ENCODE results near the gene SLC49A3. TPM values are rescaled to one million over a fixed set of nuclear protein-coding genes. Genes with fewer than 3 reads are reported as not detected.
A peak's percentile ranks its signal among the peaks of the same experiment; 100 is the strongest.
"Not testable (repeated sequence)": the region's sequence is repeated elsewhere in the genome, so short reads cannot be mapped to it uniquely, and the experiment has no call there.

The SLC49A3 gene
- total RNA-seq (2014; rRNA removed; shearing (Covaris generic)) (9.1 and 12.5 TPM in 2 replicates), polyA plus RNA-seq (2016; fragmentation: Nextera tagmentation; extraction: Ambion mirVana) (5.2 and 5.3 TPM in 2 replicates)

DNA sequence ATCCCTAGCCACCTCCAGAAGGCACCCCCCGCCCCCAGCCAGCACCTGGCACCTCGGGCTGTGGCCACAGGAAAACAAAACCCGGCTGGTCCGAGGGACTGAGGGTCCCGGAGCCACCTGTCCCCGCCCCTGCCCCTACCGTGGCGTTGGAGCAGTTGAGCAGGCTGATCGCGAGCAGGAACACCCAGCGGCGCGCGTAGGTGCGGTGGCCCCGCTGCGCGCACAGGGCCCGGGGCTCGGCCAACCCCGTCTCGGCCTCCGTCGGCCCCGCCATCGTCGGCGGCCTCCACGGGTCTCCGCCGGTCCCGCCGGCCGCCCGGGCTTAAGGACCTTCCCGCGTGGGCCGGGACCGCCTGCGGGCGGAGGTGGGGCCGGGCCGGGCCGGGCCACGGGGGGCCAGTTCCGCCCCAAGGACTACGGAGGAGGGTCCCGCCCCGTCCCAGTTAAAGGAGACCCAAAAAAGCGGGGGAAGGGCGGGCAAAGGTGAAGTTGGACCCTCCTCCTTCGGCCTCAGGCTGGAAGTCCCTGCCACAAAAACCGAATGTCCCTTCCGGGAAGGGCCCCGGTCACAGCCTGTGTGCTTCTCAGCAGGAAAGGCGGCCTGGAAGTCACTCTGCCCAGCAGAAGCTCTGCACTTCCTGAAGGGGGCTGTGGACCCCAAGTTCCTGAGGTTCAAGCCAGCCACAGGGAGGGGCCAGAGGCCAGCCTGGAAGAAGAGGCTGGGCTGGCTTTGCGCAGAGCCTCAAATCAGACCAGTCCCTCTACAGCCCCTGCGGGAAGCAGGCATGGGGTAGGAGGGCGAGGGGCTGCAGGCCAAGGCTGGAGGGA lies at the start of gene SLC49A3:
Gene SLC49A3, minus strand, starts transcription at position 298 of the 828 bp plus-strand sequence. Its CDS starts 24 bp downstream, at position 274.
- H3K4me3 ChIP-seq = peak within 1 kb of the TSS; percentile 66
- peaks cover 12% of the 10 kb centered on the region; the same call in 1 of the 2 replicates for H3F3A ChIP-seq (ENCODE audit: insufficient read depth)
- no peaks in the 10 kb centered on the region for H3K36me3 ChIP-seq (ENCODE audit: low read depth)
- no peaks in the 10 kb centered on the region for H3K9me2 ChIP-seq (ENCODE audit: insufficient read depth)
- H3K4me2 ChIP-seq (ENCODE audit: unreplicated experiment) = peak within 1 kb of the TSS; percentile 76
- H2AFZ ChIP-seq = peak within 1 kb of the TSS; percentile 71
- H4K20me1 ChIP-seq (ENCODE audit: insufficient read depth) = no peaks in the 10 kb centered on the region
- peaks cover 22% of the 10 kb centered on the region for H3K4me1 ChIP-seq (ENCODE audit: insufficient read depth)
- H3K27ac ChIP-seq = peak within 1 kb of the TSS; percentile 96
- DNase-seq = peak; percentile 48
- H3K9me3 ChIP-seq (ENCODE audit: low read depth) = no peaks in the 10 kb centered on the region
- H3K27me3 ChIP-seq (replicated peaks; ENCODE audit: insufficient read depth) = no peaks in the 10 kb centered on the region
- TF ChIP-seq EZH2 (IDR thresholded peaks at IDR 0.05; ENCODE audit: insufficient read depth, poor library complexity, severe bottlenecking) = no peak
- no peak for TF ChIP-seq EZH2phosphoT487 (IDR thresholded peaks at IDR 0.05; ENCODE audit: insufficient read depth, low read depth)
- in situ Hi-C loops (cut with MboI) = no loop called here
- H3K9ac ChIP-seq = peak within 1 kb of the TSS; percentile 76
- H3K79me2 ChIP-seq (ENCODE audit: insufficient read depth) = no peaks in the 10 kb centered on the region
- WGBS, 2 experiments (ENCODE audit: low coverage in 1 of 2, low lambda C conversion rate in 2 of 2, missing lambda C conversion rate in 2 of 2) = 19 to 30% methylated on average over 27 to 46 of the region's 59 CpGs

DNA sequence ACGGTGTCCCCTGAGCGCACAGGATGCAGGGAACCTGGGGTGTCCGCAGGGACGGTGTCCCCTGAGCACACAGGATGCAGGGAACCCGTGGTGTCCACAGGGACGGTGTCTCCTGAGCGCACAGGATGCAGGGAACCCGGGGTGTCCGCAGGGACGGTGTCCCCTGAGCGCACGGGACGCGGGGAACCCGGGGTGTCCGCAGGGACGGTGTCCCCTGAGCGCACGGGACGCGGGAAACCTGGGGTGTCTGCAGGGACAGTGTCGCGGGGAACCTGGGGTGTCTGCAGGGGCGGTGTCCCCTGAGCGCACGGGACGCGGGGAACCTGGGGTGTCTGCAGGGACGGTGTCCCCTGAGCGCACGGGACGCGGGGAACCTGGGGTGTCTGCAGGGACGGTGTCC lies 47.6 kb upstream of the SLC49A3 start:
- H3K27me3 ChIP-seq (replicated peaks; ENCODE audit: insufficient read depth); H3F3A ChIP-seq (ENCODE audit: insufficient read depth); DNase-seq; H3K27ac ChIP-seq; H3K4me2 ChIP-seq (ENCODE audit: unreplicated experiment); H3K4me1 ChIP-seq (ENCODE audit: insufficient read depth); H3K9me3 ChIP-seq (ENCODE audit: low read depth); H4K20me1 ChIP-seq (ENCODE audit: insufficient read depth); H3K9me2 ChIP-seq (ENCODE audit: insufficient read depth); in situ Hi-C loops (cut with MboI); H2AFZ ChIP-seq; H3K4me3 ChIP-seq; H3K9ac ChIP-seq; H3K79me2 ChIP-seq (ENCODE audit: insufficient read depth): not testable (repeated sequence)
- H3K36me3 ChIP-seq (ENCODE audit: low read depth) = peaks cover 23% of the 10 kb centered on the region; the same call in 1 of the 2 replicates
- 99% methylated on average over 33 of the region's 34 CpGs; no CpG with 5 or more reads in 1 of the 2 experiments for WGBS, 2 experiments (ENCODE audit: low coverage in 1 of 2, low lambda C conversion rate in 2 of 2, missing lambda C conversion rate in 2 of 2)

DNA sequence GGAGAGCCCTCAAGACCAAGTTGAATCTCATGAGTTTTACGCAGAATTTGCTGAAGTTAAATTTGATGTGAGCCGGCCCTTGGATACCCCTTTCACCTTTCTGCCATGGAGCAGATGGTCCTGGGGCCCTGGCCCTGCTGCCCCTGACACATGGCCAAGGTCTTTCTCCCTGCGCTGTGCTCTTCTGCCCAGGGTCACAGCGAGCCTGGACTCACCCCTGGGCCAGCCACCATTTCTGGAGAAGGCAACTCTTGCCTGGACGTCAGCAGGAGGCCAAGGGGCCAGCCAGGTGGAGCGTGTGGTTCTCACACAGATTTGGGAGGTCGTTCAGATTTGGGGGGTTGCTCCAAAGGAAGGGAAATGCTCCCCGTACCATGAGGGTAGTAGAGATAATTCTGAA lies 46.6 kb upstream of the SLC49A3 start:
- H3K36me3 ChIP-seq (ENCODE audit: low read depth) = peaks cover 23% of the 10 kb centered on the region; the same call in 1 of the 2 replicates
- H4K20me1 ChIP-seq (ENCODE audit: insufficient read depth) = no peaks in the 10 kb centered on the region
- H3K27me3 ChIP-seq (replicated peaks; ENCODE audit: insufficient read depth) = no peaks in the 10 kb centered on the region
- no peak overlapping the region for H3K4me2 ChIP-seq (ENCODE audit: unreplicated experiment)
- no peak overlapping the region for H3K4me3 ChIP-seq
- H3K27ac ChIP-seq = no peak overlapping the region
- TF ChIP-seq EZH2phosphoT487 (IDR thresholded peaks at IDR 0.05; ENCODE audit: insufficient read depth, low read depth) (no peak), EZH2 (IDR thresholded peaks at IDR 0.05; ENCODE audit: insufficient read depth, poor library complexity, severe bottlenecking) (no peak)
- in situ Hi-C loops (cut with MboI) = no loop called here
- WGBS, 2 experiments (ENCODE audit: low coverage in 1 of 2, low lambda C conversion rate in 2 of 2, missing lambda C conversion rate in 2 of 2) = 98 to 99% methylated on average over 8 of the region's 8 CpGs
- H2AFZ ChIP-seq = no peak overlapping the region
- no peaks in the 10 kb centered on the region for H3K9me2 ChIP-seq (ENCODE audit: insufficient read depth)
- no peaks in the 10 kb centered on the region for H3F3A ChIP-seq (ENCODE audit: insufficient read depth)
- H3K4me1 ChIP-seq (ENCODE audit: insufficient read depth) = no peaks in the 10 kb centered on the region
- peaks cover 7% of the 10 kb centered on the region; the same call in 1 of the 2 replicates for H3K79me2 ChIP-seq (ENCODE audit: insufficient read depth)
- DNase-seq = no peak
- H3K9ac ChIP-seq = no peak overlapping the region
- H3K9me3 ChIP-seq (ENCODE audit: low read depth) = no peaks in the 10 kb centered on the region

DNA sequence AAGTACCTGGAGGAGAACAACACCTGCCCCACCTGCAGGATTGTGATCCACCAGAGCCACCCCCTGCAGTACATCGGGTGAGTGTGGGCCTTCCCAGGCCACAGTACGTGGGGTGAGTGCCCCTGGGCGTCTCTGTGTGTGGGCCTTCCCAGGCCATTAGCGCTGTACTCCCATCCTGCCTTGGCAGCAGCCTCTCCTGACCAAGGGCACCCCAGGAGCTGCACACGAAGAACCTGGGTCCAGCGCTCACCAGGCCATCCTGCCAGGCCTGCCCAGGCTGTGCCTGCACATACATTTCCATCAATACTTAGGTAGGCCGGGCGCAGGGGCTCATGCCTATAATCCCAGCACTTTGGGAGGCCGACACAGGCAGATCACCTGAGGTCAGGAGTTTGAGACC lies 46.0 kb upstream of the SLC49A3 start:
- peaks cover 13% of the 10 kb centered on the region for H3K79me2 ChIP-seq (ENCODE audit: insufficient read depth)
- H3K9me2 ChIP-seq (ENCODE audit: insufficient read depth) = no peaks in the 10 kb centered on the region
- no peak overlapping the region for H3K4me2 ChIP-seq (ENCODE audit: unreplicated experiment)
- no peak overlapping the region for H3K9ac ChIP-seq
- peaks cover 23% of the 10 kb centered on the region; the same call in 1 of the 2 replicates for H3K36me3 ChIP-seq (ENCODE audit: low read depth)
- H3K27ac ChIP-seq = no peak overlapping the region
- no peaks in the 10 kb centered on the region for H3K4me1 ChIP-seq (ENCODE audit: insufficient read depth)
- no peaks in the 10 kb centered on the region for H3K9me3 ChIP-seq (ENCODE audit: low read depth)
- H4K20me1 ChIP-seq (ENCODE audit: insufficient read depth) = no peaks in the 10 kb centered on the region
- 97 to 98% methylated on average over 9 of the region's 9 CpGs for WGBS, 2 experiments (ENCODE audit: low coverage in 1 of 2, low lambda C conversion rate in 2 of 2, missing lambda C conversion rate in 2 of 2)
- in situ Hi-C loops (cut with MboI) = no loop called here
- no peak for DNase-seq
- no peak for TF ChIP-seq EZH2phosphoT487 (IDR thresholded peaks at IDR 0.05; ENCODE audit: insufficient read depth, low read depth)
- TF ChIP-seq EZH2 (IDR thresholded peaks at IDR 0.05; ENCODE audit: insufficient read depth, poor library complexity, severe bottlenecking) = no peak
- no peaks in the 10 kb centered on the region for H3K27me3 ChIP-seq (replicated peaks; ENCODE audit: insufficient read depth)
- H2AFZ ChIP-seq = no peak overlapping the region
- H3F3A ChIP-seq (ENCODE audit: insufficient read depth) = no peaks in the 10 kb centered on the region
- no peak overlapping the region for H3K4me3 ChIP-seq
